ENCODE measurements around the gene DHRS13.

- TF ChIP-seq ZNF274 (IDR thresholded peaks at IDR 0.05; ENCODE audit: low read depth, low read length) (no peak), YY1 (IDR thresholded peaks at IDR 0.05; ENCODE audit: insufficient read depth, insufficient read length) (no peak)
Measured at GRCh38 chr17:28860363-28860808, 42.5 kb downstream of the DHRS13 start.

Data from NT2/D1 (cell line).